ENCODE measurements around the gene SLC28A1.

SLC28A1 gene

DNA sequence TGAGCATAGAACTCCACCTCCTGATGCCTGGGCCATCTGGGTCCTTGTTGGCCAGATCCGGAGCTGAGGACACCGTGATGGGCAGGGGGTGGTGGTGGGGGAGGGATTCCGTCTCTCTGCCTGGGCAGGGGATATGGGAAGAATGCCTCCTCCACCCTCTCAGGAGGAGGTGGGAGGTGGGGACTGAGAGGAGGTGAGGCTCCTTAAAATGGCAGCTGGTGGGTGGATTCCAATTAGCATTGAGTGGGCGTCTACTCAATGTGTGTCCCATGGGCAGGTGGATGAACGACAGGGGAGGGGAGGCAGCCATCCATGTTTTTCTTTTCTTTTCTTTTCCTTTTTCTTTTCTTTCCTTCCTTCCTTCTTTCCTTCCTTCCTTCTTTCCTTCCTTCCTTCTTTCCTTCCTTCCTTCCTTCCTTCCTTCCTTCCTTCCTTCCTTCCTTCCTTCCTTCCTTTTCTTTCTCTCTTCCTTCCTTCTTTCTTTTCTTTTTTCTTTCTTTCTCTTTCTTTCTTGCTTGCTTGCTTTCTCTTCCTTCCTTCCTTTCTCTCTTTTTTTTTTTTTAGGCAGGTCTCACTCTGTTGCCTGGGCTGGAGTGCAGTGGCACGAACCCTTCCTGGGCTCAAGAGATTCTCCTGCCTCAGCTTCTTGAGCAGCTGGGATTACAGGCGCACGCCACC lies 5.0 kb downstream of the SLC28A1 start:
- Histone ChIP-seq H3K36me3 (replicated peaks) (no peaks in the 10 kb centered on the region), H3K27me3 (replicated peaks) (no peaks in the 10 kb centered on the region), H3K27ac (no peak overlapping the region), H3K4me3 (ENCODE audit: low read depth, low read length) (no peak overlapping the region)
- DNase-seq: no peak
- in situ Hi-C loops (cut with HindIII; ENCODE audit: low pct_ligation_motif_present, low sequenced_read_pairs): no loop called here
- TF ChIP-seq, protein P1, sequence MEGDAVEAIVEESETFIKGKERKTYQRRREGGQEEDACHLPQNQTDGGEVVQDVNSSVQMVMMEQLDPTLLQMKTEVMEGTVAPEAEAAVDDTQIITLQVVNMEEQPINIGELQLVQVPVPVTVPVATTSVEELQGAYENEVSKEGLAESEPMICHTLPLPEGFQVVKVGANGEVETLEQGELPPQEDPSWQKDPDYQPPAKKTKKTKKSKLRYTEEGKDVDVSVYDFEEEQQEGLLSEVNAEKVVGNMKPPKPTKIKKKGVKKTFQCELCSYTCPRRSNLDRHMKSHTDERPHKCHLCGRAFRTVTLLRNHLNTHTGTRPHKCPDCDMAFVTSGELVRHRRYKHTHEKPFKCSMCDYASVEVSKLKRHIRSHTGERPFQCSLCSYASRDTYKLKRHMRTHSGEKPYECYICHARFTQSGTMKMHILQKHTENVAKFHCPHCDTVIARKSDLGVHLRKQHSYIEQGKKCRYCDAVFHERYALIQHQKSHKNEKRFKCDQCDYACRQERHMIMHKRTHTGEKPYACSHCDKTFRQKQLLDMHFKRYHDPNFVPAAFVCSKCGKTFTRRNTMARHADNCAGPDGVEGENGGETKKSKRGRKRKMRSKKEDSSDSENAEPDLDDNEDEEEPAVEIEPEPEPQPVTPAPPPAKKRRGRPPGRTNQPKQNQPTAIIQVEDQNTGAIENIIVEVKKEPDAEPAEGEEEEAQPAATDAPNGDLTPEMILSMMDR (IDR thresholded peaks at IDR 0.05; ENCODE audit: low read depth, low read length, missing control alignments): no peak

DNA sequence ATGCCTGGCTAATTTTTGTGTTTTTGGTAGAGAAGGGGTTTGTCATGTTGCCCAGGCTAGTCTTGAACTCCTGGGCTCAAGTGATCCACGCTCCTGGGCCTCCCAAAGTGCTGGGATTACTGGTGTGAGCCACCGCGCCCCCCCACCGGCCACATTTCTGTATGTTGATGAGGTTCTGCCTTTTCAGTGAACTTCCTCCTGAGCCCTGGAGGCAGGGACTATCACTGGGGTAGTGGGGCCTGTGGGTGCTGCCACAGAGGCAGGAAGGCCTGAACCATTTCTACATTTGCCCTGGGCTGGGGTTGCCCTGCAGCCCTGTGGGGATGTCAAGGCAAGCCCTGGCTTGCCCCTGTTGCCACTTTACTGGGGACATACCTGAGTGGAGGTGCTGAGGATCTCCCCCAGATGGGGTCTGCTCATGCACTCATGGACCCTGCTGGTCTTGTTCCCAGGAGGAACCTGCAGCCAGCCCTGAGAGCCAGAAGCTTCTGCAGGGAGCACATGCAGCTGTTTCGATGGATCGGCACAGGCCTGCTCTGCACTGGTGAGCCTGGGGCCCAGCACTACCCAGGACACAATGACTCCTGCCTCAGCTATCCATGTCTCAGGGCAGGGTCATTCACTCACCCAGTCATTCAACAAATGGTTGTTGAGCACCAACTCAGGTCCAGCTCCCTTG lies 5.7 kb downstream of the SLC28A1 start:
- in situ Hi-C loops (cut with HindIII; ENCODE audit: low pct_ligation_motif_present, low sequenced_read_pairs): no loop called here
- Histone ChIP-seq H3K4me3 (ENCODE audit: low read depth, low read length) (no peak overlapping the region), H3K36me3 (replicated peaks) (no peaks in the 10 kb centered on the region), H3K27me3 (replicated peaks) (no peaks in the 10 kb centered on the region), H3K27ac (no peak overlapping the region)
- no peak for DNase-seq
- TF ChIP-seq, protein P1 (IDR thresholded peaks at IDR 0.05; ENCODE audit: low read depth, low read length, missing control alignments): no peak

DNA sequence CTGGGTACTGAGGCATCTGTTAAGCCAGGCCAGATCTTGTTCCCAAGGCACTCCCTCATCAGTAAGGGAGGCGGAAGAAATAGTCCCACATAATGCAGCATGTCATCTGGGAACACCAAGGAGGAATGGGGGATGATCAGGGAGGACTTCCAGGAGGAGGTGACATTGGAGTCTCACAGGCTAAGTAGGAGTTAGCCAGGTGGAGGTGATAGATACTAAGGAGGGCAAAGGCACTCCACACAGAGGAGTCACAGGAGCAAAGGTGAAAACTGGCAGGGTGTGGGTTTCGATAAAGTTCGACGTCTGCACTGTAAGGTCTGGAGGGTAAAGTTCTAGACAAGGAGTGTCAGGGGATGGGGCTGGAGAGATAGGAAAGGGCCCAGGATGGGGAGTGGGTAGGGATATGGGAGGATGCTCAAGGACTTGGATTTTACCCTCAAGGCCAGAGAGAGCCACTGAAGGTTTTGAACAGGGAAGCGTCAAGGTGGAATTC lies 6.3 kb downstream of the SLC28A1 start:
- DNase-seq: no peak
- Histone ChIP-seq H3K4me3 (ENCODE audit: low read depth, low read length) (no peak overlapping the region), H3K27ac (no peak overlapping the region), H3K36me3 (replicated peaks) (no peaks in the 10 kb centered on the region), H3K27me3 (replicated peaks) (no peaks in the 10 kb centered on the region)
- TF ChIP-seq, protein P1 (IDR thresholded peaks at IDR 0.05; ENCODE audit: low read depth, low read length, missing control alignments): no peak
- in situ Hi-C loops (cut with HindIII; ENCODE audit: low pct_ligation_motif_present, low sequenced_read_pairs): no loop called here

DNA sequence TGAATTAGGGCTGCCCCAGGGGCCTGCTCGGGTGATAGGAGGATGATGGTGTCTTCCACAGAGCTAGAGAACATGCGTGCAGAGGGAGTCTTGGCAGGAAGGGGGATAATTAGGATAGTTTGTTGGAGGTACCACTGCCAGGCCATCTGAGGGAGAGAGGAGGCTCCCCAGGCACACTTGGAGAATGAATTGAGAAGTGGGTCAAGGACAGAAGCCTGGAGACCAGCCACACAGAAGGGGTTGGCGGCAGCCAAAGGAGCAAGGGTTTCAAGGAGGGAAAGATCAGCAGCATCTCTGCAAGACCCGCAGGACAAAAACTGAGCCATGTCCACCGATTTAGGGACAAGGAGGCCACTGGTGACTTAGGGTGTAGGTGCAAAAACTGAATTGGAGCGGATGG lies 6.9 kb downstream of the SLC28A1 start:
- Histone ChIP-seq H3K27me3 (replicated peaks) (no peaks in the 10 kb centered on the region), H3K4me3 (ENCODE audit: low read depth, low read length) (no peak overlapping the region), H3K36me3 (replicated peaks) (no peaks in the 10 kb centered on the region), H3K27ac (no peak overlapping the region)
- DNase-seq: no peak
- in situ Hi-C loops (cut with HindIII; ENCODE audit: low pct_ligation_motif_present, low sequenced_read_pairs): no loop called here
- TF ChIP-seq, protein P1 (IDR thresholded peaks at IDR 0.05; ENCODE audit: low read depth, low read length, missing control alignments): no peak

DNA sequence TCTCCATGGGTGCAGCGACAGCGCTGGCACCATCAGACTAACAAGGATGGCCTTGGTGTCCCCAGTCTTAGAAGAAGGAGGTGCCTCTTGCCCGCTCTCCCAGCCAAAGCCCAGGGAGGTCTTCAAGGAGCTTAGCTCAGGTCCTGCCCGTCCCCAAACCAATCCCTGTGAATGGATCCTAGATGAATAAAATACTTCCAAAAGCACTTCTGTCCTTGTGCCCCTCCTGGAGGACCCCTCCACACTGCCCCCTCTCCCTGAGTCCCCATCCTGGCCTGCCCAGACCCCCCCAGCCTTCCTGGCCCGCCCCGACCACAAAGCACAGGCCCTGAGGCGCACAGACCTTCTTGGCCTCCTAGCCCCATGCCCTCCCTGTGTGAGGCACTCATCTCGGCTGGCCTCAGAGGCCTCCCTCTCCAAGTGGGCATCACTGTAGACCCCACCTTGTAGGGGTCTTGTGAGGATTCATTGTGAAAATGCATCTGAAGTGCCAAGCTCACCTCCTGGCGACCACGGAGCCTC lies 8.4 kb downstream of the SLC28A1 start:
- no peak for DNase-seq
- in situ Hi-C loops (cut with HindIII; ENCODE audit: low pct_ligation_motif_present, low sequenced_read_pairs): no loop called here
- H3K27ac ChIP-seq: no peak overlapping the region
- H3K27me3 ChIP-seq (replicated peaks): no peaks in the 10 kb centered on the region
- TF ChIP-seq, protein P1 (IDR thresholded peaks at IDR 0.05; ENCODE audit: low read depth, low read length, missing control alignments): no peak
- H3K4me3 ChIP-seq (ENCODE audit: low read depth, low read length): no peak overlapping the region
- H3K36me3 ChIP-seq (replicated peaks): no peaks in the 10 kb centered on the region
